GM20000 (cell line): ENCODE data around the gene S100A8.

Experiments
- DNase-seq: peaks from one replicate; pipeline ENCODE4 v3.0.0; 2012; ENCODE audit warnings: low spot score
- CTCF ChIP-seq: IDR thresholded peaks from 2 replicates; pipeline ENCODE4 v1.5.1; 2012; ENCODE audit warnings: mild to moderate bottlenecking, control low read depth; ENCODE audit errors: extremely low read depth, missing control alignments

S100A8 gene

DNA sequence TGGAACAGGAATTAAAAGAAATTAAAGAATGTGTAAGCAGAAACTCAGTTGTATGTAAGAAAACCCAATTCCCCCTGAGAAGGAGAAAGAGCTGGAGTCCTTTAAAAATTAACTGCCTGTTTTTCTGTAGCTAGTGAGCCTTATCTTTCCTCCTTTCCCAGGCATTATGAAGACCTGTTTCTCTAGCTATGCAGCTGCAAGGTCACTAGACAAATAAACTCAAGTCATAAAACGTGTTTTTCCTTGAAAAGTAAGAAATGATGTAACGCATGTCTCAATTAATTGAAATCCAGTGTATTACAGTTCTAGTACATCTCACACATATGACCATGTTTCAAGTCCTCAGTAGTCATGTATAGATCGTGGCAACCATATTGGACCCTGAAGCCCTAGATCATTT lies 20.7 kb downstream of the S100A8 start:
- no peak for DNase-seq
- no peak for TF ChIP-seq CTCF

GRCh38 chr1:153368495-153368894 lies 22.4 kb downstream of the S100A8 start:
- no peak for DNase-seq
- no peak for TF ChIP-seq CTCF

DNA sequence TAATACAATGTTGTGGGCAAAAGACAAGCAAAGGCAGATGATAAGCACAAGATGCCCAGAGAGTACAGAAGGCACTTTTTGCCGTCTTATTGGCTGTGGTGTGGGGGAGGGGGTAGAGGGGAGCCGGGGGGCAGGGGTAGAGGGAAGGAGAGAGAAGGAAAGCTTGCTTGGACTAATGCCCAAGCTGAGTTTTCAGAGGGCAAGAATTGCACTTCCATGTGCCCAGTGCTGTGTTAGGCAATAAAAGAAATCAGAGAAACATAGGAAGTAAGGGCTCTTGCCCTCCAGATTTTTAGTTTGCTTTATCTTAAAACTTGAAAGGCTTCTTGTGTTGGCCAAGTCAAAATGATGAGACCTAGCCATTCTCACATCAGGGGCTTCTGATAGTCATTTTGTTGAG lies 23.8 kb downstream of the S100A8 start:
- TF ChIP-seq CTCF: no peak
- no peak for DNase-seq

GRCh38 chr1:153366261-153366660 lies 24.6 kb downstream of the S100A8 start:
- no peak for TF ChIP-seq CTCF
- no peak for DNase-seq

GRCh38 chr1:153365696-153366095 lies 25.2 kb downstream of the S100A8 start:
- no peak for TF ChIP-seq CTCF
- DNase-seq: no peak

DNA sequence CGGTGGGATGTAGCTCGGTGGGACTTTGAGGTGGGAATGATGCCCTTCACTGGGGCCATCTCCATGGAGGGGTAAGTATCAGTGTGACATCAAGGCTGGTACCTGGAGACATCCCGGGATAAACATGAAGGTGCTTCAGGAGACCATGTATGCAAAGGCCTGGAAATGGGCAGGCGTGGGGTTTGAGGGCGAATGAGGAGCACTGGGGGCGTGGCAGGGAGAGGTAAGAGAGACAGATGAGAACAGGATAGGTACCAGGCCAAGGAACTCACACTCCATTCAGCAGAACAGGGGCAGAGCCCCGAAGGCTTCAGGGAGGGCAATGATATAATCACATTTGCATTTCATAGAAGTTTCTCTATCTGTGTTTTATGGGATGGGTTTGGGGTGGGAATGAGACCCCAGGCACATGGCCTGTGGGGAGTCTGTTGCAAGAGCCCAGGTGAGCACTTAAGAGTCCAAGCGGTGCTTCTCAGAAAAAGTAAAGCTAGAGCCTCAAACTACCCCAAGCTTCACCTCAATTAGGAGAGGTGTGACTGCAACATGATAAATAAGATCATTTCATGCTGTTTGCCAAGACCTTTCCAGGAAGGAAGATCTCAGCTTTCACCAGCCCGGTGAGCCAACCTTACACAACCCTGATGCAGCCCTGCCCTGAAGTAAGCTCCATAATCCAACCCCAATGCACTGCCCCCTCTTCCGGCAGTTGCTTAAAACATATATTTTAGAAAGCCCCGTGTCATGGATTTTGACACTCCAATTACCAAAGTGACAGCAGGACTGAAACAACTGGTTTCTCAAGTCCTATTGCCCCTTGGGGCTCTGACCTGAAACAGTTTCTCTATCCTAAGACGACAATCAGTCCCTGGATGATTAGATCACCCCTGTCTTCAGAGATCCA lies 25.9 kb downstream of the S100A8 start:
- DNase-seq: no peak
- TF ChIP-seq CTCF: no peak

DNA sequence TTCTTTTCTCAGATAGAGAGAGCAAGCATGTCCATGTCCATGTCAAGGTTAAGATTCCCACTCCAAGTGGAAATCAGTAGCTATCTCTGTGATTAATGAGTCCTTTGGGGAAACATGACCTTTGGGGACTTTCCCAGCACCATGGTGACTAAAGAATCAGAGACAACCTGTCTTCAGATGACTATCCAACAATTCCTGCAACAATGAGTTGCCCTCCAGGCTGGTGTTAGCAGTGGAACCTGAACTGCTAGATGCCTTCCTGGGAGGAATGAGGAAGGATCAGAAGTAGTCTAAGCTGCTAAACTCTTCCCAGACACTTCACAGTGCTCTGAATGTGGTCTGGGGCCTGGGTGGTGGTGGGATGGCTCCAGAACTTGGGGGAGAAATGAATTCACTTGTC lies 26.7 kb downstream of the S100A8 start:
- TF ChIP-seq CTCF: no peak
- no peak for DNase-seq
